Transverse colon (tissue), 4 donors: ENCODE data around the gene MTA1. TPM values are rescaled to one million over a fixed set of nuclear protein-coding genes. Genes with fewer than 3 reads are reported as not detected.
A peak's percentile ranks its signal among the peaks of the same experiment; 100 is the strongest.

ENCODE experiments used
- DNase-seq: peaks from one replicate; pipeline ENCODE4 v3.0.0-alpha.2; 2019
- H3K27ac ChIP-seq, 4 donors: fragments of 200-600 bp; sonication (generic); 2 replicates each; pipeline ENCODE4 v1.5.1; 2016 to 2018; ENCODE audit warnings: inconsistent platforms in 4 of 4
- H3K27me3 ChIP-seq: fragments of 200-600 bp; sonication (generic); 2 replicates; pipeline ENCODE4 v1.5.1; 2017; ENCODE audit warnings: inconsistent platforms
- H3K36me3 ChIP-seq, 4 donors: fragments of 200-600 bp; sonication (generic); 2 replicates each; pipeline ENCODE4 v1.5.1; 2017 to 2019; ENCODE audit warnings: inconsistent platforms in 4 of 4
- H3K4me1 ChIP-seq, 4 donors: fragments of 200-600 bp; sonication (generic); 2 replicates each; pipeline ENCODE4 v1.5.1; 2017 to 2020; ENCODE audit warnings: inconsistent platforms in 4 of 4
- H3K4me3 ChIP-seq, 4 donors: fragments of 200-600 bp; sonication (generic); 1 replicate in 1 of 4; 2 replicates in 3 of 4; pipeline versions ENCODE4 v1.5.1 to v1.6.1; 2017 to 2019; ENCODE audit warnings: inconsistent platforms in 4 of 4
- H3K9me3 ChIP-seq, 2 donors: fragments of 200-600 bp; sonication (generic); 2 replicates each; pipeline ENCODE4 v1.5.1; 2017 to 2019; ENCODE audit warnings: inconsistent platforms in 2 of 2
- EP300 ChIP-seq: sonication (generic); formaldehyde crosslinking; IDR thresholded peaks from one replicate; pipeline ENCODE4 v1.6.1; 2017; ENCODE audit warnings: antibody characterized with exemption, low read depth
- POLR2A ChIP-seq: fragments of 450-650 bp; IDR thresholded peaks from one replicate; pipeline ENCODE4 v1.6.1; 2016; ENCODE audit warnings: antibody characterized with exemption, mild to moderate bottlenecking, moderate library complexity
- POLR2AphosphoS5 ChIP-seq, 3 donors: sonication (generic); formaldehyde crosslinking; IDR thresholded peaks; one replicate each; pipeline ENCODE4 v1.6.1; 2016; ENCODE audit warnings: antibody characterized with exemption in 3 of 3
- WGBS, 2 donors: methylation state at CpG; one replicate each; pipeline ENCODE4 v1.1.5; 2018; ENCODE audit warnings: low coverage in 1 of 2; 5-methylcytosine and 5-hydroxymethylcytosine counted together
- in situ Hi-C, 4 donors: fragments of 200-750 bp; cut with MboI; loops; one replicate each; pipeline versions ENCODE4 v1.15.0 to v1.15.1; 2017; ENCODE audit warnings: low sequenced_read_pairs in 3 of 4, low pct_ligation_motif_present in 1 of 4, low pct_unique_long_range_greater_than_20kb in 1 of 4
- intact Hi-C: fragments of 100-400 bp; cut with DNase I; formaldehyde crosslinking; loops from one replicate; pipeline ENCODE4 v1.15.1; 2023; ENCODE audit warnings: low total_unique reads
- total RNA-seq, 4 donors: library from RNA; depleted of rRNA; stranded (reverse); fragments of >200 nt; gene quantifications; one replicate each; pipeline ENCODE4 v1.1.0, GENCODE V29; 2016
- TF ChIP-seq, protein P1 (sequence below), 5 experiments: fragments of 200-600 bp in 3 of 5; fragments of 450-650 bp in 2 of 5; sonication (generic) in 3 of 5; IDR thresholded peaks; 1 replicate in 2 of 5; 2 replicates in 3 of 5; pipeline ENCODE4 v1.5.1; 2016 to 2017; ENCODE audit warnings: antibody characterized with exemption in 5 of 5, inconsistent platforms in 3 of 5, mild to moderate bottlenecking in 2 of 5, moderate library complexity in 1 of 5

MTA1 gene
- total RNA-seq, 4 donors from 2014 or later, result 79.4 to 293 (median 106) TPM

DNA sequence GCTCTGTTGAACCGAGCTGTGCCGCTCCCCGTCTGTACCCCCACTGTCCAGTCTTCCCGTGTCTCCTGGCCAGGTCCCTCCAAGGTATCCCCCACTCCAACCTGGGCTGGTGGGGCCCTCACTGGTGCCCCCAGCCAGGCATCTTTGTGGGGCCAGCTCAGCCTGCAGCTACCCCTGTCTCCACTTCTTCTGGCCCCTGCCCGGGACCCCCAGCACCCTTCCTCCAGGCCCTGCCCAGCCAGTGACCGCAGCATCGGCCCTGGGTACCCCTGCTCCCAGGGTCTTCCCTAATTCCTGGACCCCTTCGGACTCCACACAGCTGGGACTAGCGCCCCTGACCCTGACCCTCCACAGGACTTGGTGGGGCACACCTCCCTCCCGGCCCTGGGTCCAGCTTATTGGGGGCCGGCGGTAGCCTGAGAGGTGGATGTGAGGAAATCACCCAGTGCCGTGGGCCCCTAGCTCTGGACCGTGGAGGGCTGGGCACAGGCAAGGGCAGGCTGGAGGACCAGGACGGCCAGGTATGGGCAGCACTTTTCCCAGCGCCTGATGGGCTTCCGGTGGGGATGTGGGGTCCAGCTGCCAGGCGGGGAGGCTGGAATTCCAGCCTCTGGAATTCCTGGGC, 63.0 kb downstream of the MTA1 start:
- Histone ChIP-seq H3K9me3 (no peaks in the 10 kb centered on the region), H3K36me3 (no peaks in the 10 kb centered on the region), H3K27me3 (peaks cover 46% of the 10 kb centered on the region), H3K4me1 (peaks cover 36 to 80% (median 62%) of the 10 kb centered on the region in 4 donors), H3K4me3 (no peak overlapping the region), H3K27ac (peak overlapping the region; percentile 91 to 99 (median 98))
- in situ Hi-C loops, result no loop called here
- intact Hi-C loops, result loop anchor here (5.0 kb wide), 1 partner anchor 45 kb away; the partner anchor contains the start of gene TMEM121
- WGBS, 2 donors, result 69% methylated on average over 18 of the region's 18 CpGs; no CpG with 5 or more reads in 1 of the 2 donors
- TF ChIP-seq POLR2A (no peak), EP300 (no peak), POLR2AphosphoS5 (IDR thresholded peaks at IDR 0.05) (no peak)
- TF ChIP-seq, protein P1, sequence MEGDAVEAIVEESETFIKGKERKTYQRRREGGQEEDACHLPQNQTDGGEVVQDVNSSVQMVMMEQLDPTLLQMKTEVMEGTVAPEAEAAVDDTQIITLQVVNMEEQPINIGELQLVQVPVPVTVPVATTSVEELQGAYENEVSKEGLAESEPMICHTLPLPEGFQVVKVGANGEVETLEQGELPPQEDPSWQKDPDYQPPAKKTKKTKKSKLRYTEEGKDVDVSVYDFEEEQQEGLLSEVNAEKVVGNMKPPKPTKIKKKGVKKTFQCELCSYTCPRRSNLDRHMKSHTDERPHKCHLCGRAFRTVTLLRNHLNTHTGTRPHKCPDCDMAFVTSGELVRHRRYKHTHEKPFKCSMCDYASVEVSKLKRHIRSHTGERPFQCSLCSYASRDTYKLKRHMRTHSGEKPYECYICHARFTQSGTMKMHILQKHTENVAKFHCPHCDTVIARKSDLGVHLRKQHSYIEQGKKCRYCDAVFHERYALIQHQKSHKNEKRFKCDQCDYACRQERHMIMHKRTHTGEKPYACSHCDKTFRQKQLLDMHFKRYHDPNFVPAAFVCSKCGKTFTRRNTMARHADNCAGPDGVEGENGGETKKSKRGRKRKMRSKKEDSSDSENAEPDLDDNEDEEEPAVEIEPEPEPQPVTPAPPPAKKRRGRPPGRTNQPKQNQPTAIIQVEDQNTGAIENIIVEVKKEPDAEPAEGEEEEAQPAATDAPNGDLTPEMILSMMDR (IDR thresholded peaks at IDR 0.05), result no peak
- no peak for DNase-seq

- intact Hi-C loops (loop anchor here (5.0 kb wide), 1 partner anchor 44 kb away; the partner anchor contains the start of gene TMEM121), in situ Hi-C loops (no loop called here)
- H3K4me3 ChIP-seq, result no peak overlapping the region
- H3K36me3 ChIP-seq, result no peaks in the 10 kb centered on the region
- H3K27me3 ChIP-seq, result peaks cover 38% of the 10 kb centered on the region
- TF ChIP-seq POLR2A, result no peak
- TF ChIP-seq, protein P1 (IDR thresholded peaks at IDR 0.05), result no peak
- TF ChIP-seq EP300, result no peak
- no peak for TF ChIP-seq POLR2AphosphoS5 (IDR thresholded peaks at IDR 0.05)
- peak; percentile 61 for DNase-seq
- no peaks in the 10 kb centered on the region for H3K9me3 ChIP-seq
- peak overlapping the region; percentile 91 to 99 (median 98) for H3K27ac ChIP-seq
- WGBS, 2 donors, result 32% methylated on average over 12 of the region's 18 CpGs; no CpG with 5 or more reads in 1 of the 2 donors
- peaks cover 35 to 82% (median 68%) of the 10 kb centered on the region in 4 donors for H3K4me1 ChIP-seq
These were observed 63.9 kb downstream of the MTA1 start for GRCh38 chr14:105483300-105484068.

- TF ChIP-seq POLR2AphosphoS5 (IDR thresholded peaks at IDR 0.05) (peak in 1 of 3 donors; percentile 48), EP300 (no peak), POLR2A (peak; percentile 11)
- WGBS, 2 donors, result 64 to 77% methylated on average over 5 to 20 of the region's 20 CpGs
- peaks cover 42 to 89% (median 73%) of the 10 kb centered on the region in 4 donors for H3K4me1 ChIP-seq
- H3K27me3 ChIP-seq, result peaks cover 30% of the 10 kb centered on the region
- DNase-seq, result no peak
- no peaks in the 10 kb centered on the region for H3K9me3 ChIP-seq
- H3K4me3 ChIP-seq, result no peak overlapping the region
- peak overlapping the region; percentile 91 to 99 (median 98) for H3K27ac ChIP-seq
- no peaks in the 10 kb centered on the region for H3K36me3 ChIP-seq
- in situ Hi-C loops (no loop called here), intact Hi-C loops (loop anchor here (5.0 kb wide), 1 partner anchor 43 kb away; the partner anchor contains the start of gene TMEM121)
These were observed 64.7 kb downstream of the MTA1 start for GRCh38 chr14:105484069-105484996.

- Histone ChIP-seq H3K27ac (peak overlapping the region; percentile 98 to 99 (median 99)), H3K27me3 (peaks cover 23% of the 10 kb centered on the region), H3K4me3 (no peak overlapping the region), H3K4me1 (peaks cover 46 to 95% (median 78%) of the 10 kb centered on the region in 4 donors), H3K36me3 (no peaks in the 10 kb centered on the region), H3K9me3 (no peaks in the 10 kb centered on the region)
- WGBS, 2 donors, result 67% methylated on average over 13 of the region's 16 CpGs; no CpG with 5 or more reads in 1 of the 2 donors
- in situ Hi-C loops, result no loop called here
- DNase-seq, result no peak
- TF ChIP-seq, protein P1 (IDR thresholded peaks at IDR 0.05), result no peak
- no peak for TF ChIP-seq EP300
- no peak for TF ChIP-seq POLR2AphosphoS5 (IDR thresholded peaks at IDR 0.05)
- TF ChIP-seq POLR2A, result no peak
- intact Hi-C loops, result loop anchor here (5.0 kb wide), 1 partner anchor 42 kb away; the partner anchor contains the start of gene TMEM121
These were observed 65.4 kb downstream of the MTA1 start for GRCh38 chr14:105484997-105485393.
